ENCODE measurements around the gene ACSF2. TPM values are rescaled to one million over a fixed set of nuclear protein-coding genes. Genes with fewer than 3 reads are reported as not detected.

ACSF2 gene
- polyA plus RNA-seq, 1 donor from 2014 or later: not detected

- H3K4me3 ChIP-seq (ENCODE audit: low read length): no peak overlapping the region
- H3K9me2 ChIP-seq (ENCODE audit: insufficient read depth, low read length): no peaks in the 10 kb centered on the region
- no peak overlapping the region for H3K4me2 ChIP-seq (ENCODE audit: low read length)
- no peak overlapping the region for H3K9ac ChIP-seq (ENCODE audit: low read length)
- H4K20me1 ChIP-seq (ENCODE audit: insufficient read depth): no peaks in the 10 kb centered on the region
- H3K27me3 ChIP-seq (ENCODE audit: insufficient read depth, low read depth, low read length): no peaks in the 10 kb centered on the region
- no peak for TF ChIP-seq RAD21 (conservative IDR thresholded peaks at IDR 0.05)
- TF ChIP-seq TAF1 (IDR thresholded peaks at IDR 0.05; ENCODE audit: low read depth): no peak
- TF ChIP-seq REST (IDR thresholded peaks at IDR 0.05; ENCODE audit: borderline replicate concordance): no peak
- TF ChIP-seq EZH2 (IDR thresholded peaks at IDR 0.05; ENCODE audit: borderline replicate concordance, insufficient read depth, low read length, poor library complexity, severe bottlenecking): no peak
- TF ChIP-seq CTCF (IDR thresholded peaks at IDR 0.05; ENCODE audit: poor library complexity, severe bottlenecking): no peak
- TF ChIP-seq SMC3 (conservative IDR thresholded peaks at IDR 0.05; ENCODE audit: poor library complexity): no peak
- TF ChIP-seq MXI1 (conservative IDR thresholded peaks at IDR 0.05; ENCODE audit: poor library complexity, severe bottlenecking): no peak
- TF ChIP-seq POLR2AphosphoS5 (IDR thresholded peaks at IDR 0.05): no peak
- TF ChIP-seq EP300 (conservative IDR thresholded peaks at IDR 0.05; ENCODE audit: poor library complexity, severe bottlenecking): no peak
- no peaks in the 10 kb centered on the region for H3K9me3 ChIP-seq (ENCODE audit: low read length)
- H3K27ac ChIP-seq (ENCODE audit: low read length): no peak overlapping the region
- H3K79me2 ChIP-seq (replicated peaks; ENCODE audit: insufficient read depth, low read length): no peaks in the 10 kb centered on the region
- no peaks in the 10 kb centered on the region for H3F3A ChIP-seq (ENCODE audit: insufficient read depth, low read length, poor library complexity, severe bottlenecking)
- H2AFZ ChIP-seq (ENCODE audit: low read depth, low read length): no peak overlapping the region
- H3K36me3 ChIP-seq (ENCODE audit: insufficient read depth, low read length): no peaks in the 10 kb centered on the region
Measured at GRCh38 chr17:50382931-50383330, 43.1 kb upstream of the ACSF2 start.

GRCh38 chr17:50386510-50386909, 39.5 kb upstream of the ACSF2 start:
- Histone ChIP-seq H3F3A (ENCODE audit: insufficient read depth, low read length, poor library complexity, severe bottlenecking) (no peaks in the 10 kb centered on the region), H3K9me2 (ENCODE audit: insufficient read depth, low read length) (no peaks in the 10 kb centered on the region), H3K9me3 (ENCODE audit: low read length) (no peaks in the 10 kb centered on the region), H3K4me2 (ENCODE audit: low read length) (no peak overlapping the region), H3K36me3 (ENCODE audit: insufficient read depth, low read length) (no peaks in the 10 kb centered on the region), H3K4me3 (ENCODE audit: low read length) (no peak overlapping the region), H4K20me1 (ENCODE audit: insufficient read depth) (no peaks in the 10 kb centered on the region), H2AFZ (ENCODE audit: low read depth, low read length) (no peak overlapping the region), H3K9ac (ENCODE audit: low read length) (no peak overlapping the region), H3K27ac (ENCODE audit: low read length) (no peak overlapping the region), H3K27me3 (ENCODE audit: insufficient read depth, low read depth, low read length) (no peaks in the 10 kb centered on the region), H3K79me2 (replicated peaks; ENCODE audit: insufficient read depth, low read length) (no peaks in the 10 kb centered on the region)
- no peak for TF ChIP-seq REST (IDR thresholded peaks at IDR 0.05; ENCODE audit: borderline replicate concordance)
- no peak for TF ChIP-seq CTCF (IDR thresholded peaks at IDR 0.05; ENCODE audit: poor library complexity, severe bottlenecking)
- no peak for TF ChIP-seq TAF1 (IDR thresholded peaks at IDR 0.05; ENCODE audit: low read depth)
- no peak for TF ChIP-seq MXI1 (conservative IDR thresholded peaks at IDR 0.05; ENCODE audit: poor library complexity, severe bottlenecking)
- no peak for TF ChIP-seq POLR2AphosphoS5 (IDR thresholded peaks at IDR 0.05)

All from neural cell (in vitro differentiated cells).